GM18507 (cell line): ENCODE results near the gene SLAIN2.

ENCODE experiments used
- DNase-seq: peaks from one replicate; pipeline ENCODE4 v3.0.0; 2011; ENCODE audit warnings: low read depth; ENCODE audit not compliant: insufficient read length; ENCODE audit errors: extremely low spot score
- FAIRE-seq: peaks from 2 replicates; lab custom pipeline; 2011; peaks lifted over from hg19 to GRCh38; lab: Jason Lieb, UNC

Gene SLAIN2

DNA sequence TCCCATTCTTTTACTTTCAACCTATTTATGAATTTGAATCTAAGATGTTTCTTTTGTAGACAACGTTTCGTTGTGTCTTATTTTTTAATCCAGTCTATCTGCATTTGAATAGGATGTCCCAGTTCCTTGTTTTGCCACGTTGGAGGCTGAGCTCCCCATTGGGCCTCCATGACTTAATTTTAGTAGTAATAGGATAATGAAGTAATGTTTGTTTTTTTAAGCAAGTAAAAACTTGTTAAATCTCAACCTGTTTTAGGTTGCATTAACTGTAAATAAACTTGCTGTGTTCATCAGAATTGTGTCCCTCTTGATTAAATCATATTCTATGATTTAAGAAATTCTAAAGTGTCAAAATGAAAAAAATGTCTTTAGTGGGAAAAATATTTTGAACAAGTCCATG lies 25.3 kb downstream of the SLAIN2 start:
- DNase-seq (no peak), FAIRE-seq (peak; percentile 21)

DNA sequence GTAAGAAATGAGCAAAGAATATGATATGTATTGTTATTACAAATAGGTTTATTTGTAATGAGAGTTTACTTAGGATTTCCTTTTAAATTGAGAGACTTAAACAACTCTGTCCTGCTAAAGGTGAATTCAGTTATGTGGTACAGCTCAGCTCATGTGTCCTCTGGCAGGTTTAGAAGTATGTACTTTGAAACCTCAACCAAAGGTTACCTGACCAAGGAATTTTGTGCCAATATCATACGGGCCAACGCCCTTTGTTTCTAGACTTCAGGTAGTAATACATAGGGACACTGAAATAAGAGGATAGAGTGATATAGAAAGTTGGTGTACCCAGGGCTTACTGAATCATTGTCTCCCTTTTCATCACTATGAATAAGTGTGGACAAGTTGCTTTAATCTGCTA lies 25.7 kb downstream of the SLAIN2 start:
- no peak for DNase-seq
- no peak for FAIRE-seq

DNA sequence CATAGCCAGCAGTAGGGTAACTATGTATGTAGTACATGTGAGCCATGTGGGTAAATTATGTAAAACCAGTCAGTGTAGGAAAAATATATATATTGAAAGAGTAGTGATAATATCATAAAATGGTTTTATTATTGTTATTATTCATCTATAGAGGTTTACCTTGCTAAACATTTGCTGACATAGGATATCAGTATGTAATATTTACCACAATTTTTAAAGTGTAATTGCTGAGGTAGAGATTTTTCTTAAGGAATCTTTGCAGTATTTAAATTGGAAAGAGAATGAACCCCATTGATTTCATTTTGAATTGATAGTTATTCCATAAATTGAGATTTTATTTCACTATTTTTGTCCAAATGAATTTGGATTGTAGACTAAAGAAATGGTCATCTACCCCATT lies 27.1 kb downstream of the SLAIN2 start:
- no peak for DNase-seq
- no peak for FAIRE-seq

DNA sequence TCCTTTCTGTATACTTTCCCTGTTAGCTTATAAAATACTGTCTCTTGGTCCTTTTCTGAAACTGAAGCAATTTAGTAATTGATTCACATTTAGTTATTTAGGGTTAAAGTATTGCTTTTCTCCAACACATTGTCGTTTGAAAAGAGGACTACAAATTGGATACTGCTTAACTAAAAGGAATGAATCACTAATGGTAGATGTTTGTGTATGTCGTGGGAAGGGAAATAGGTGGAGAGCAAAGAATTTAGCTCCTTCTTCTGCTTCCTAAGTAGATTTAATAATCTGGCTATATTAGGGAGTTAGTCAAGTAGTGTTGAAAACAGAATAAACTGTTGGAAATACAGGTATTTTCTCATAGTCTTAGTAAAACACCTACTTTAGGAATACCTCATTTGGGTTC lies 27.9 kb downstream of the SLAIN2 start:
- FAIRE-seq = peak; percentile 51

DNA sequence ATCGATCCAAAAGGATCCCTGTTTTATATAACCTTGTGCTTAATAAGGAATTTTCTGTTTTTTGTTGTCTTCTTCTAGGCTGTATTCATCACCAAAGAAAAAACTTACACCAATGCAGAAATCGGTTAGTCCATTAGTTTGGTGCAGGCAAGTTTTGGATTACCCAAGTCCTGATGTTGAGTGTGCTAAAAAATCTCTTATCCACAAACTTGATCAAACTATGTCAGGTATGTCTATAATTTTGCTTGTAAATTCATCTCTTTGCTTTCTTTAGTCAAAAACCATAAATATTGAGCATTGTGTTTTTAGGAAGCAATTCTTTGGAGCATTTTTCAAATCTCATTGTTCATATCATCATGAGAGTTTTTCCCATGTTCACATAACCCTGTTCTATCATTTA lies 28.4 kb downstream of the SLAIN2 start:
- no peak for DNase-seq
- FAIRE-seq = peak; percentile 9

More for the DNA sequence above, 27.9 kb downstream of the SLAIN2 start:
- no peak for DNase-seq

DNA sequence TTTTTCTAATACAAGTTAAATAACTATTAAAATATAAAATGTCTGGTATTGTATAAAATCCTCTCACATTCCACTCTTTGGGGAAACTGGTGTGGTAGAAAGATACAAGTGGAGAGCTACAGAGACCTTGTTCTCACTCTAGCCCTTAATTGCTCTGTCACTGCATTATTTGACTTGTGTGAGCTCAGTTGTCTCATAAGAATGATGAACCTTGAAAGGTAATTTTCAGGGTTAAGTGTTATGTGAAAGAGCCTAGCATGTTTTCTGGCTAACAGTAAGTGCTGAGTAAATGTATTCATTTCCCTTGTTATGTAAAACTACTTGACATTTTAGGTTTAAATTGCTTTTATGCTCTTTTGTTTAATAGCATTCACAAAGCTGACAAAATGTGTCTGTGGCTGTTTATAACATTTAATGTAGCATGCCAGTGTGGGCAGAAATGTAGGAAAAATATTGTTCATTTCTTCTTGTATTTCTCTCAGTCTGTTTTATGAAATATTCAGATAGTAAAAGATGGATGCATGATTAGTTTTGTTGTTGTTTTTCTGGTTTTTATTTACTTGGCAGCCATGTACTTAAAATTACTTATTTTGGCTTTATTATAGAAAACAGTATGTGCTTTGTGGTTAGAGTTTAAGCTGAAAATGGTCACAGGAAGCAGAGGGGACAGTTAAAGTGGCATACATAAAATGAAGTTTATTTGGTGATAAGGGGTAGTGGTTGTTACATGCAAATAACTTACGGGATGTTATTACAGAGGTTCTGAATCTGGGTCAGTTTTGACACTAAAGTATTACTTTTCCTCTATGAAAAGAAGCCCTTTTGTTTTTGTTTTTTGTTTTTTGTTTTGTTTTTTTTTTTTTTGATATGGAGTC lies 29.2 kb downstream of the SLAIN2 start:
- FAIRE-seq (peak; percentile 55), DNase-seq (no peak)

DNA sequence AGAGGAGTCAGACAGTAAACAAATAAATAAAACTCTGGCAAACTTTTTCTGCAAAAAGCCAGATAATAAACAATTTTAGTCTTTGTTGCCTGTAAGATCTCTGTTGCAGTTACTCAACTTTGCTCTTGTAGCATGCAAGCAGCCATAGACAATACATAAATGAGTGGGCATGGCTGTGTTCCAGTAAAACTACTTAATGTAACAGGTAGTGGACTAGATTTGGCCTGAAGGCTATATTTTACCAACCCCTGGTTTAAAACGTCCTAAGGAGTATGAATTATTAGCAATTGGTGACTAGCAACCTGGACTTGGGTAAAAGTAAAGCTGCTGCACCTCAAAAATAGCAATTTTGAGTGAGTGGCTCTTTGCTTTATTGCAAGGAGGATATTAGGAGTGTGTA lies 30.9 kb downstream of the SLAIN2 start:
- DNase-seq = no peak
- FAIRE-seq = no peak

DNA sequence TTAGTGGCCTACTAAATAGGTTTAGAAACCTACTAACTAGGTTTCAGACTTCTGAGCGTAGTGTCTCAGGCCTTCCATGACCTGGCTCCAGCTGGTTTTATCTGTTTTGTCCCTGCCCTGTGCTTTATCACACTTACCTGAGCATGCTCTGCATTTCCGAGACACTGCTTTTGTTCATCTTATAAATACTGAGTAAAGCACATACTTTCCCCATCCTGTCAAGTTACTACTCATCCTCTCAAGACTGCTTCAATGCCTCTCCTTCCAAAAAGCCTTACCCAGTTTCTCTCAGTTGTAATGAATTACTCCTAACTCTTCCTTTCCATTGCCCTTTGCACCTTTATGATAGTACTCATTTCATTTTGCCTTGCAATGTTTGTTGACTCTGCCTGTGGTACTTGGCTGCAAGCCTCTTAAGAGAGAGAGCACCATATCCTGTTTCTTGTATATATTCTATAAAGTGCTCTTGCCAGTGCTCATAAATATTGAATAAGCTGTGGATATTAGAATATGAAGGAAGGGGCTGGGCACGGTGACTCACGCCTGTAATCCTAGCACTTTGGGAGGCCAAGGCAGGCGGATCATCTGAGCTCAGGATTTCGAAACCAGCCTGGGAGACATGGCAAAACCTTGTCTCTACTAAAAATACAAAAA lies 34.4 kb downstream of the SLAIN2 start:
- no peak for FAIRE-seq
- DNase-seq = no peak

DNA sequence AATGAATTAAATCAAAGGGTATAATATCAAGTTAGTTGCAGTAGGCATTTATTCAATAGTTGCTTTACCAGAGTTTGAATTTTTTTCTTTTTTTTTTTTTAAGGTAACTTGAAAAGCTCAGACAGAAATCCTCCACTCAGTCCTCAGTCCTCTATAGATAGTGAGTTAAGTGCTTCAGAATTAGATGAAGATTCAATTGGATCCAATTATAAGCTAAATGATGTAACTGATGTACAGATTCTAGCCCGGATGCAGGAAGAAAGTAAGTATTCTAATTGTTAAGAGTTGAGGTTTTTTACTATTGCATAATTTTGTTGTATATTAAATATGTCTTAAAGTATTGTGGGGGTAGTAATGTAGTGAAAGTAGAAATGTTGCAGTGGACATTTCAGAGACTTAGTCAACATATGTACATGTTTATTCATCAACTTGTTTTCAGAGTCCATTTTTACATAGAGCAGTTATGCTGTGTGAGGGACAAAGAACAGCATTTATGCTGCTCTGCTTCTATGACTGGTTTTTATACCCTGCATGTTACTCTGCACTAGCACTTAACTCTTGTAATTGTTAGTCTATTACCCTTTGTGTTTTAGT lies 38.4 kb downstream of the SLAIN2 start:
- FAIRE-seq (no peak), DNase-seq (no peak)

DNA sequence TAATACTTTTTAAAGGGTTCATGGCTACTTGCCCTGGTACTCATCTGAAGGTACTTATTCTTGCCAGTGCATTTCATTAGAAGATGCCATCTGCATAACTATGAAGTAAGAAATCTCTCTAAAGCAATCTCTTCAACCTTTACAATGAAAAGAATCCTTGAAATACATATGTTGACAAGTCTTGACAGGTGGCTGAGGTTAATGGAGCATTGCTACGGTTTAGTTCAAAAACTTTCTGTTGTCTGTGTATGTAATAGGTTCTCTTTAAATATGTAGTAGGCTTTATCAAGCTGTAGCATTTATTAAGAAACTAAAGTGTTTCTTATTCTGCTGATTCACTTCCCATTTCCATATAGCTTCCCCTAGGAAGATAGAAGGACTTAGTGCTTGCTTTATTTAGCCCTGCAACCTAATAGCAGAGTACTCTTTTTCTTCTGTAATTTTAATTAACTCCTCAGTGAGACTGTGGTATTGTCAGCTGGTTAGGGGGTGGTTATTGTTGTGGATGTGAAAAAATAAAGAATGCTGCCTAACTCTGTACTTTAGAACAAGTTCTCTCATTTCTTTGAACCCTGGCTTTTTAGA lies 39.3 kb downstream of the SLAIN2 start:
- DNase-seq (no peak), FAIRE-seq (no peak)

DNA sequence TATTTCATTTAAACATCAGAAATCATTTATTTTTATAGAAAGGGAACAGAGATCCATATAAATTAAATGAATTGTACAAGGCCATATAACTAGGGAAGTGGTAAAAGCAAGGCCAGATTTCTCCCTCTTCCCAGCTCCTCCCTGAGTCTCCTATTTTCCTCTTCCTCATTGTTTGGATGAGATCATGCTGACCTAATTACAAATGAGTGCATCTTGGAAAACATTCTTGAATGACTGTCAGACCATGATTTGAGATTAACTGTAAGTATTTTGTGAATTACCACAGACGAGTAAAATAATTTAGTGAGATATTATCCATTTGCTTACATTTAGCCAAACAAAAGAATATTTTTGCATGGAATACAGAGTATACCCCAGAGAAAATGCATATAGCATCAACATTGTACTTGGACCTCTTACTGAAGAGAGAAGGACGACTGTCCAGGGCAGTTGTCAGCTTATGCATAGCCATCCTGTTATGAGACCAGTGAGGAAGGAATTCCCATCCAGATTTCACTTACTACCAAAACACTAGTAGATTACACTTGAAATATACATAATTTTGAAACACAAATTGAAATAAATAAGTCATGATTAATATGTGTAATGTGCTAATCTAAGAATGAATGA lies 47.3 kb downstream of the SLAIN2 start:
- FAIRE-seq (no peak), DNase-seq (no peak)

DNA sequence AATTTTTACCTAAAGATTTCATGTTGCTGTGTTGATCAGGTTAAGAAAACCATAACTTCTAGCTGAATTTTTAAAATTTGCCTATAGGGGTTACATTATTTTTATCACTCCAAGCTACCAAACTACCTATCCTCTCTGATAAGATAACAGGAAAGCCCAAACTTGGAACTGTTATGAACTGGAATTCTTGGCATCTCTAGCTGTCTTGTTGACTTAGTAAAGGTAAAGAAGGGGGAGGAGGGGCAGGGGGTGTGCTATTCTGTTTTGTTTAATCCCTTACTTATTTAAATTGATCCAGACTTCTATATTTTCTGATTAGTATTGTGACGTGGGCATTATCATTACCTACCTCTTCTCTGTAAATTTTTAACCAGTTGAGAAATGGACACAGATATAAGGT lies 54.7 kb downstream of the SLAIN2 start:
- FAIRE-seq = no peak
- no peak for DNase-seq

DNA sequence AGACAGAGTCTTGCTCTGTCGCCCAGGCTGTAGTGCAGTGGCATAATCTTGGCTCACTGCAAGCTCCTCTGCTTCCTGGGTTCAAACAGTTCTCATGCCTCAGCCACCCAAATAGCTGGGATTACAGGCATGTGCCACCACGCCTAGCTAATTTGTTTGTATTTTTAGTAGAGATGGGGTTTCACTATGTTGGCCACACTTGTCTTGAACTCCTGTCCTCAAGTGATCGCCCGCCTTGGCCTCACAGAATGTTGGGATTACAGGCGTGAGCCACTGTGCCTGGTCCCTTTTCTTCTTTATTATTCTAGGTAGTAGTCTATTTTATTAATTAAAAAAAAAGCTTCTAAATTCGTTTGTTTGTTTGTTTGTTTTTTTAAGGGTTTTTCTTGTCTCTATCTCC lies 59.1 kb downstream of the SLAIN2 start:
- DNase-seq (no peak), FAIRE-seq (no peak)

DNA sequence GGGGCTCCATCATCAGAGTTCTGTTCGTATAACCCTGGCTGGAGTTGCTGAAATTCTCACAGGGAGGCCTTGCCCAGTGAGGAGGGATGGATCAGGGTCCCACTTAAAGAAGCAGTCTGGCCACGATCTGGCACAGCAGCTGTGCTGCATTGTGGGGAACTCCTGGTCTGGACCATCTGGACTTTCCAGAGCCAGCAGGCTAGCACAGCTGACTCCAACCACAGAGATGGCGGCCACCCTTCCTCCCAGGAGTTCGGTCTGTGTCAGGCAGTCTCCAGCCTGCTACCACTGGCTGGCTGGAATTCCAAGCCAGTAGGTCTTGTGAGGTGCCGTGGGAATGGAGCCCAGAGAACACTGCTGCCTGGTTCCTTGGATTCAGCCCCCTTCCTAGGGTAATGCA lies 62.0 kb downstream of the SLAIN2 start:
- no peak for DNase-seq
- no peak for FAIRE-seq

DNA sequence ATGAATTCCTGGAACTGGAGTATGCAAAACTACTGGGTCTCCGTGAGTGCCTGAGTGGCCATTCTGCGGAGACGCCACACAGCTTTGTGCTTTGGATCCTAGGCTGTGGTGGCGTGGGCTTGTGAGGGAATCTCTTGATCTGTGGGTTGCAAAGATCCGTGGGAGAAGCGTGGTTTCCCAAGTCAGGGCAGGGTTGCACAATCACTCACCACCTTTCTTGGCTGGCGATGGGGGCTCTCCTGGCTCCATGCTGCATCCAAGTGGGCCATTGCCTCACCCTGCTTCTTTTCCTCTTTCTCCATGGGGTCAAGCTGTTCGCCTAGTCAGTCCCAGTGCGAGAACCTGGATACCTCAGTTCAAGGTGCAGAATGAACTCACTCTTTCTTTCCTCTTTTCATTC lies 62.5 kb downstream of the SLAIN2 start:
- FAIRE-seq (no peak), DNase-seq (no peak)

DNA sequence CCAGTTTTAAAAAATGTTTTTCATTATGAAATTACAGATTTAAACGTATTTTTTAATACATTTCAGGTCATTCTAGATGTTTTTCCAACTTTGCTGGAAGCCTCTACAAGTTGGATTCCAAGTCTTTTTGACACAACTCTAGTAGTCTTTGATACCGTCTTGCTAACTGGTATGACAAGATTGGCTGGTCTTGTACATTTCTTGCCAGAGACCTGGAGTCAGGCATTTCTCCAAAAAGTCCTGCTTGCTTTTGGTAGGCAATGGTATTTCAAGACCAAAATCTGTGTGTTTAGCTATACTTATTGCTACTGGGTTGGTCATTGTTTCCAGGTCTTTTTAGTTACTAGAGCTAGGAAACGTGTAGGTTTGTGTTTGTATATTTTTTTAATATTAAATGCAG lies 64.6 kb downstream of the SLAIN2 start:
- FAIRE-seq = no peak

DNA sequence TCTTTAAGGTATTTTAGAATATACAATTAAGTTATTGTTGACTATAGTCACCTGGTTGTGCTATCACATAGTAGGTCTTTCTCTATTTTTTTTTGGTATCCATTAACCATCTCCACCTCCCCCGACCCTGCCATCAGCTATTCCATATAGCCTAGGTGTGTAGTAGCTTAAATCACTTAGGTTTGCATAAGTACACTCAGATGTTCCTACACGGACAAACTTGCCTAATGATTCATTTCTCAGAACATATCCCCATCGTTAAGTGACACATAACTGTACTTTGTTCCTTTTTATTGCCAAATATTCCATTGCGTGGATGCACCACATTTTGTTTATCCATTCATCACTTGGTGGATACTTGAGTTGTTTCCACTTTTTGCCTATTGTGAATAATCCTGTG lies 67.9 kb downstream of the SLAIN2 start:
- DNase-seq (no peak), FAIRE-seq (no peak)

More for the DNA sequence above, 64.6 kb downstream of the SLAIN2 start:
- no peak for DNase-seq

DNA sequence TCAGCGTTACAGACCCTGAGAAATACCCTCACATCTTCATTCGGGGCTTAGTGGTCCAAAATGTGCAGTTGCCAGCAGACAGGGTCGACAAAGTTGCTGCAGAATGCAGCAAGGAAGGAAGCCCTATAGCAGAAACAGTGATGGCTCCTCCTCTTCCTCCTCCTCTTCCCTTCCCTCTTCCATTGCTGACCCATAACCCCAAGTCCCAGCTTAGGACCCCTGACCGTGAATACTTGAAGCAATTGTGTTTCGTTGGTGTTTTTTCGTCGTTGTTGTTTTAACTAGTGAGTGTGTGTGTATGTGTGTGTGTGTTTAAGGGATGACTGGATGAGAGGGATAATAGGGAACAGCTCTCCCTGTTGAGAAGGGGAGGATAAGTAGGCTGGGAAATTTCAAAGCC lies 69.5 kb downstream of the SLAIN2 start:
- DNase-seq = no peak
- FAIRE-seq = no peak

DNA sequence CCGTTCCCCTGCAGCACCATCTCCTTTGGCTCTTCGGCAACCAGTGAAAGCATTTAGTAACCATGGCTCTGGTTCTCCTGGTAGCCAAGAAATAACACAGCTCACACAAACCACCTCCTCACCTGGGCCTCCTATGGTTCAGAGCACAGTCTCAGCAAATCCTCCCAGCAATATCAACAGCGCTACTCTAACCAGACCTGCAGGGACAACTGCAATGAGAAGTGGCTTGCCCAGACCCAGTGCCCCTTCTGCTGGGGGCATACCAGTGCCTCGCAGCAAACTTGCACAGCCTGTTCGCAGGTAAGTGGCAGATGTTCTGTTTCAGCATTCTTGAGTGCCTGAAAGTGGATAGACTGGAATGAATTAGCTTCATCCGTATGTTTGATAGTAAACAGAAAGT lies 78.8 kb downstream of the SLAIN2 start:
- no peak for DNase-seq
- FAIRE-seq = no peak

DNA sequence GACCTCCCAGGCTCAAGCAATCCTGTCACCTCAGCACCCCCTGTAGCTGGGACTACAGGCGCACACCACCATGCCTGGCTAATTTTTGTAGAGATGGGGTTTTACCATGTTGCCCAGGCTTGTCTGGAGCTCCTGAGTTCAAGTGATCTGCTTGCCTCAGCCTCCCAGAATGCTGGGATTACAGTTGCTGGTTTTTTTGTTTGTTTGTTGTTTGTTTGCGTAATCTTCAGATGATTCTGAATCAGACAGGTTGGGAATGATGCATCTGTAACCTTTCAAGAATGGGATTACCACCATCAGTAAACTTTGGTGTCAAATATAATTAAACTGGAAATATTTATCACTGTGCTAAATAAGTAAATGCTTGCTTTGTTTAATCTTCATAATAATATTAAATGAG lies 79.8 kb downstream of the SLAIN2 start:
- FAIRE-seq (no peak), DNase-seq (no peak)
